SU-DHL-6 (cell line): ENCODE results near the gene DLK1.

Experiments
- H2AFZ ChIP-seq: fragments of 200-600 bp; sonication (generic); 2 replicates; pipeline ENCODE4 v1.6.1; 2014; ENCODE audit warnings: low read depth, mild to moderate bottlenecking, moderate library complexity, mixed read lengths, antibody characterized with exemption, low read length; ENCODE audit not compliant: severe bottlenecking
- H3F3A ChIP-seq: fragments of 200-600 bp; shearing (Covaris generic); 2 replicates; pipeline ENCODE4 v1.6.0; 2016; ENCODE audit warnings: antibody characterized with exemption, mild to moderate bottlenecking; ENCODE audit not compliant: insufficient read depth
- H3K27ac ChIP-seq: fragments of 200-600 bp; sonication (generic); 2 replicates; pipeline ENCODE4 v1.5.1; 2016; ENCODE audit warnings: low read depth, mild to moderate bottlenecking, low read length, moderate library complexity, mixed read lengths
- H3K27me3 ChIP-seq: fragments of 200-600 bp; sonication (generic), shearing (Covaris generic); 2 replicates; pipeline ENCODE4 v1.6.0; 2014; ENCODE audit warnings: mild to moderate bottlenecking, low read length
- H3K36me3 ChIP-seq: fragments of 200-600 bp; sonication (generic); 2 replicates; pipeline ENCODE4 v1.6.1; 2014; ENCODE audit warnings: mild to moderate bottlenecking, low read length, mixed read lengths
- H3K4me2 ChIP-seq: fragments of 300-600, 200-600 bp; shearing (Covaris generic), sonication (generic); 2 replicates; pipeline ENCODE4 v1.6.0; 2014; ENCODE audit warnings: low read length, low read depth, mild to moderate bottlenecking; ENCODE audit not compliant: poor library complexity, severe bottlenecking
- H3K4me3 ChIP-seq: fragments of 200-600 bp; sonication (generic); 2 replicates; pipeline ENCODE4 v1.5.1; 2014; ENCODE audit warnings: antibody characterized with exemption, low read length, mild to moderate bottlenecking, mixed read lengths; ENCODE audit not compliant: insufficient read depth, poor library complexity, severe bottlenecking
- H3K79me2 ChIP-seq: fragments of 200-600 bp; sonication (generic); 2 replicates; pipeline ENCODE4 v1.6.1; 2014; ENCODE audit warnings: mild to moderate bottlenecking, low read length, moderate library complexity; ENCODE audit not compliant: insufficient read depth
- H3K9ac ChIP-seq: fragments of 200-600 bp; sonication (generic); 2 replicates; pipeline ENCODE4 v1.7.0; 2014; ENCODE audit warnings: mild to moderate bottlenecking, low read length
- H3K9me2 ChIP-seq: fragments of 200-600 bp; sonication (generic); replicated peaks from 2 replicates; pipeline ENCODE4 v1.6.1; 2014; ENCODE audit warnings: low read length; ENCODE audit not compliant: insufficient read depth
- H3K9me3 ChIP-seq: fragments of 200-600 bp; sonication (generic); 2 replicates; pipeline ENCODE4 v1.6.1; 2014; ENCODE audit warnings: low read length, mixed read lengths; ENCODE audit not compliant: insufficient read depth
- H4K20me1 ChIP-seq: fragments of 200-600 bp; sonication (generic); 2 replicates; pipeline ENCODE4 v1.6.1; 2014; ENCODE audit warnings: low read depth, mild to moderate bottlenecking, antibody characterized with exemption, low read length, moderate library complexity, mixed read lengths
- CTCF ChIP-seq: fragments of 200-600 bp; sonication (generic); IDR thresholded peaks from one replicate; pipeline ENCODE4 v1.5.1; 2017; ENCODE audit warnings: antibody characterized with exemption, mild to moderate bottlenecking, low read length, moderate library complexity; ENCODE audit not compliant: insufficient read depth, poor library complexity, severe bottlenecking
- EZH2phosphoT487 ChIP-seq: fragments of 200-600 bp; sonication (generic), shearing (Covaris generic); conservative IDR thresholded peaks from 2 replicates; pipeline ENCODE4 v1.6.1; 2018; ENCODE audit warnings: mild to moderate bottlenecking, antibody characterized with exemption, low read length, moderate library complexity, mixed read lengths

DLK1 gene

GRCh38 chr14:100726550-100727085 lies at the start of gene DLK1:
TSS of gene DLK1 (plus strand) at chr14:100726892. CDS start at chr14:100727069, 177 bp downstream.
- no peak within 1 kb of the TSS for H3K4me2 ChIP-seq
- no peak within 1 kb of the TSS for H2AFZ ChIP-seq

GRCh38 chr14:100677152-100677551 lies 49.5 kb upstream of the DLK1 start:
- no peak overlapping the region for H3K27ac ChIP-seq
- no peaks in the 10 kb centered on the region for H3K79me2 ChIP-seq
- H3F3A ChIP-seq, result no peaks in the 10 kb centered on the region
- no peak for TF ChIP-seq CTCF
- TF ChIP-seq EZH2phosphoT487, result no peak
- no peak overlapping the region for H3K4me3 ChIP-seq
- no peak overlapping the region for H3K9ac ChIP-seq
- H3K9me2 ChIP-seq, result no peaks in the 10 kb centered on the region
- no peaks in the 10 kb centered on the region for H3K9me3 ChIP-seq
- no peak overlapping the region for H2AFZ ChIP-seq
- H4K20me1 ChIP-seq, result no peaks in the 10 kb centered on the region
- H3K27me3 ChIP-seq, result no peaks in the 10 kb centered on the region
- H3K4me2 ChIP-seq, result no peak overlapping the region
- no peaks in the 10 kb centered on the region for H3K36me3 ChIP-seq

More at GRCh38 chr14:100726550-100727085, at the start of gene DLK1:
- no peaks in the 10 kb centered on the region for H3K9me3 ChIP-seq
- H3F3A ChIP-seq, result no peaks in the 10 kb centered on the region
- TF ChIP-seq CTCF, result no peak
- TF ChIP-seq EZH2phosphoT487, result no peak
- no peak within 1 kb of the TSS for H3K9ac ChIP-seq
- H3K27ac ChIP-seq, result no peak within 1 kb of the TSS
- H3K27me3 ChIP-seq, result no peaks in the 10 kb centered on the region
- H3K4me3 ChIP-seq, result no peak within 1 kb of the TSS
- H3K9me2 ChIP-seq, result no peaks in the 10 kb centered on the region
- H4K20me1 ChIP-seq, result no peaks in the 10 kb centered on the region
- no peaks in the 10 kb centered on the region for H3K36me3 ChIP-seq
- no peaks in the 10 kb centered on the region for H3K79me2 ChIP-seq

GRCh38 chr14:100677554-100678468 lies 48.9 kb upstream of the DLK1 start:
- H3K79me2 ChIP-seq, result no peaks in the 10 kb centered on the region
- H3K4me2 ChIP-seq, result no peak overlapping the region
- no peak overlapping the region for H2AFZ ChIP-seq
- no peak overlapping the region for H3K4me3 ChIP-seq
- no peaks in the 10 kb centered on the region for H3K9me3 ChIP-seq
- H3K27me3 ChIP-seq, result no peaks in the 10 kb centered on the region
- H3K9ac ChIP-seq, result no peak overlapping the region
- no peak overlapping the region for H3K27ac ChIP-seq
- no peaks in the 10 kb centered on the region for H3K9me2 ChIP-seq
- H3K36me3 ChIP-seq, result no peaks in the 10 kb centered on the region
- TF ChIP-seq EZH2phosphoT487, result no peak
- TF ChIP-seq CTCF, result no peak
- no peaks in the 10 kb centered on the region for H4K20me1 ChIP-seq
- H3F3A ChIP-seq, result no peaks in the 10 kb centered on the region
